ENCODE data around the gene VIL1. TPM values are rescaled to one million over a fixed set of nuclear protein-coding genes. Genes with fewer than 3 reads are reported as not detected.

Gene VIL1
- total and polyA plus RNA-seq, 2 of the 8 experiments (the other 6 are each of a cell fraction or from before 2014, with no cell fraction given): 6.2 to 7.0 TPM

DNA sequence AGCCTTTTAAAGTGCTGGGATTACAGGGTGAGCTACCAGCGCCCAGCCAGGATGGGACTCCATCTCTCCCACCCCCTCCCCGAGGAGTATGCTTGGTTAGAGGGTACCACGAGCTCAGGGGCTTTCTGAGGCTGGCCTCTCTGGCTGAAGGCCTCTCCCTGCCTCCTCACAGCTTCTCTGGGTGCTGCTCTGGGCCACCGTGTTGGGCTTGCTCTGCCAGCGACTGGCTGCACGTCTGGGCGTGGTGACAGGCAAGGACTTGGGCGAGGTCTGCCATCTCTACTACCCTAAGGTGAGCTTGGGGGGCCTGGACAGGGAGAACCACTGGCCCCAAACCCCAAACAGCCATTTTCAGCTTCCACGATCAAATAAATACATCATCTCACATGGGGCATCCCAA lies 33.9 kb upstream of the VIL1 start:
- Histone ChIP-seq H2AK5ac (ENCODE audit: low read depth, low read length) (no peak overlapping the region), H3K9ac (replicated peaks in 1 of 4; ENCODE audit: extremely low read depth in 1 of 4, low read depth in 3 of 4, low read length in 3 of 4) (no peak overlapping the region), H3K14ac (ENCODE audit: insufficient read length) (no peak overlapping the region), H2BK120ac (replicated peaks; ENCODE audit: low read depth, low read length) (no peak overlapping the region), H3K9me3 (ENCODE audit: insufficient read depth in 2 of 2, low read depth in 1 of 2, low read length in 1 of 2) (no peaks in the 10 kb centered on the region), H3K36me3 (ENCODE audit: control insufficient read depth in 2 of 4, insufficient read depth in 4 of 4, low read length in 3 of 4) (no peaks in the 10 kb centered on the region), H3K79me2 (ENCODE audit: control insufficient read depth in 1 of 2, insufficient read depth in 2 of 2, low read length in 2 of 2) (no peaks in the 10 kb centered on the region), H4K8ac (ENCODE audit: extremely low read depth, insufficient read depth, low read length) (no peak overlapping the region), H3K56ac (replicated peaks; ENCODE audit: insufficient read length, low read depth, low read length) (no peak overlapping the region), H2BK5ac (ENCODE audit: low read depth, low read length) (no peak overlapping the region), H3K27ac (ENCODE audit: low read depth, low read length) (no peak overlapping the region), H2BK20ac (ENCODE audit: low read length) (no peak overlapping the region), H2BK12ac (ENCODE audit: low read depth, low read length) (no peak overlapping the region), H3K4me2 (ENCODE audit: insufficient read depth in 1 of 2, low read depth in 2 of 2, low read length in 2 of 2) (no peak overlapping the region), H3K18ac (ENCODE audit: extremely low read depth, low read length) (no peak overlapping the region), H3K4ac (replicated peaks; ENCODE audit: insufficient read length, low read depth, low read length) (no peak overlapping the region), H4K20me1 (replicated peaks in 1 of 2; ENCODE audit: control insufficient read depth in 1 of 2, insufficient read depth in 2 of 2, low read length in 2 of 2) (no peaks in the 10 kb centered on the region), H2AFZ (ENCODE audit: low read length) (no peak overlapping the region), H4K91ac (replicated peaks; ENCODE audit: insufficient read length, low read length) (no peak overlapping the region), H3K27me3 (replicated peaks in 1 of 4; ENCODE audit: control insufficient read depth in 3 of 4, extremely low read depth in 1 of 4, insufficient read depth in 3 of 4, low read length in 3 of 4) (peaks cover 0 to 17% (median 11%) of the 10 kb centered on the region in 4 experiments; a peak in 5 of 7 replicates), H3K4me1 (replicated peaks in 1 of 4; ENCODE audit: control insufficient read depth in 3 of 4, insufficient read depth in 4 of 4, low read length in 3 of 4) (peaks cover 0 to 5% (median 3%) of the 10 kb centered on the region in 4 experiments; a peak in 5 of 7 replicates), H3K23me2 (ENCODE audit: low read depth, low read length) (peaks cover 7% of the 10 kb centered on the region; the same call in 1 of the 2 replicates), H3K4me3 (ENCODE audit: extremely low read depth in 1 of 4, insufficient read depth in 2 of 4, low read depth in 3 of 4, low read length in 4 of 4) (no peak overlapping the region), H3K23ac (ENCODE audit: insufficient read length) (no peak overlapping the region), H4K5ac (ENCODE audit: insufficient read length, low read depth, low read length) (no peak overlapping the region), H2BK15ac (ENCODE audit: low read length) (no peak overlapping the region), H3K79me1 (ENCODE audit: low read depth, low read length) (no peaks in the 10 kb centered on the region)
- POLR2A ChIA-PET (ENCODE audit: partially characterized antibody): interaction anchor here (1.8 kb wide), 1 partner anchor 10 kb away, joined by 4 read pairs; no protein-coding TSS in a partner anchor
- TF ChIP-seq HDAC2 (IDR thresholded peaks at IDR 0.05; ENCODE audit: borderline replicate concordance in 1 of 2, low read depth in 2 of 2, low read length in 2 of 2): no peak
- WGBS, 2 experiments (ENCODE audit: extremely low coverage in 1 of 2, insufficient coverage in 1 of 2, insufficient read length in 1 of 2, insufficient replicate concordance in 2 of 2, low coverage in 1 of 2, low lambda C conversion rate in 2 of 2, missing lambda C conversion rate in 1 of 2): 78% methylated on average over 9 of the region's 9 CpGs; no CpG with 5 or more reads in 1 of the 2 experiments
- CTCF ChIA-PET (ENCODE audit: partially characterized antibody): interaction anchor here (0.5 to 3.5 kb wide), 13 partner anchors 9 to 112 kb away, joined by 3 to 14 read pairs (median 4); partner anchors contain the start of genes CATIP and TMBIM1
- FAIRE-seq (no peak), DNase-seq (ENCODE audit: low read depth in 1 of 2, low spot score in 2 of 2) (no peak)
